HuH-7.5 (cell line): Measurements from ENCODE around the gene ANKRD55.
"Not testable (repeated sequence)": the region's sequence is repeated elsewhere in the genome, so short reads cannot be mapped to it uniquely, and the experiment has no call there.

Experiments
- DNase-seq: peaks from one replicate; pipeline ENCODE4 v3.0.0; 2011; ENCODE audit warnings: low spot score

ANKRD55 gene

DNA sequence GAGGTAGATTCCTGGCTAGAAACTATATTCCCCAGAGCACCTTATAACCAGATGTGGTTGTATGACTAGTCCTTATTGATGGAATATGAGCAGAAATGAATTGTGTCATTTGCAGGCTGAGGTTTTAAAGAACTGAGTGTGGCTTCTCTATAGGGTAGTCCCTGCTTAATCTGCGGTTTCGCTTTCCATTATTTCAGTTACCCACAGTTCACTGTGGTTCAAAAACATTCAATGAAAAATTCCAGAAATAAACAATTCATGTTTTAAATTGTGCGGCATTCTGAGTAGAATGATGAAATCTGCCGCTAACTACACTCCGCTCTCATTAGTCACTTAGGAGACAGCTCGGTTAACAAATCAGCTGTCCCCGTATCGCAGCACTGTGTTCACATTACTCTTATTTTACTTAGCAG, 65.1 kb downstream of the ANKRD55 start:
- no peak for DNase-seq

- DNase-seq, result no peak
Measured at GRCh38 chr5:56167519-56167918, 65.6 kb downstream of the ANKRD55 start.

- DNase-seq, result no peak
Measured at GRCh38 chr5:56166671-56167385, 66.3 kb downstream of the ANKRD55 start.

GRCh38 chr5:56164376-56164775, 68.8 kb downstream of the ANKRD55 start:
- no peak for DNase-seq

DNA sequence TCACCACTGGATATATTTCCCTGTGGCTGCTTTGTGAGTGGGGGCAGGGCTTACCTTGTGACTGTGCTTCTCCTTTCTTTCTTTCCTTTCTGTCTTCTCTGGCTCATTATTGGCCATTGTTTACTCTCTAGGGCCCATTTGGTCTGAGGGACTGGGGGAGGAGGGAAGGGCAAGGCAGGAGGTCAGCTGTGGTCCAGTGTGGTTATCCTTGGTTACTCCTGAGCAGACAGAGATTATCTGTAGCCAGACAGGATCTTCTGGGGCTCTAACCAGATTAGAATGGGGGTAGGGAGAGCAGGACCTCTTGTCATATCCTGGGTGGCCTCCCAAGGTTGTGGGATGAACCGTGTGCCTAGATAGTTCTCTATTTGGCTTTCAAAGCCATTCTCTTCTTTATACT, 71.2 kb downstream of the ANKRD55 start:
- DNase-seq, result no peak

DNA sequence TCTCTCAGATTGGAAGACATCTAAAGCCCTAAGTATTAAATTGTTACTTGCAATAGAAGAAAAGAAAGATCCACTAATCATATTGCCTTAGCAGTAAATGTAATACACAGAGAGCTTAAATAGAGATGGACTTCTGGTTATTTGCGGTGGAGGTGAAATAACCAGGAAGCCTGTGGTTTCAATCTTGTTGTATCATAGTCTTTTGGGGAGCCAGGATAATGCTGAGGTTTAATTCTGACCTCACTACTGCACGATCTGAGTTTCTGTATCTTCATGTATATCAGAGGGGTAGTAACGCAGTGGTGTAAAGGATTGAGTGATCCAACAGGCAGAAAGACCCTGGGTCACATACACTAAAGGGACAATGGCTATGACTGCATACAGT, 71.7 kb downstream of the ANKRD55 start:
- no peak for DNase-seq

GRCh38 chr5:56160723-56161438, 72.2 kb downstream of the ANKRD55 start:
- no peak for DNase-seq

DNA sequence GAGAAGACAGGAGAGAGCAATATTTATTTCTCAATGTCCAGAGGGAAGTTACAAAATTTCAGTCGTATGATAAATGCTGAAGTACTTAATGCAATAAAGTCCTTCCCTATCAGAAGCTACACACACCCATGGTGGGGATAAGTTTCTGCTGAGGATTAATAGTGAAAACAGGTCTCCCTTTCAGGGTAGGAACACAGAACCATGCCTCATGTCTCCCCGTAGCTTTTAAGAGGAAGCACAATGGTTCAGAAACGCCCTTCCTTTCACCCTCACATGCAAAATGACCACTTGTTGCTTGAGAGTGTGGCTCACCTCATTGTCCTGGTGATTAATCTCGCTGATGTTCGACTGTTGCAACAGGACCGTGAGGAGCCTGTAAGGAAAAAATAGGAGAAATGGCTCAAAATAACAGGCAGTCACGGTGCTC, 73.6 kb downstream of the ANKRD55 start:
- DNase-seq, result no peak

GRCh38 chr5:56158331-56158960, 74.7 kb downstream of the ANKRD55 start:
- DNase-seq, result no peak

- DNase-seq, result not testable (repeated sequence)
Measured at GRCh38 chr5:56157191-56157621, 75.9 kb downstream of the ANKRD55 start.

DNA sequence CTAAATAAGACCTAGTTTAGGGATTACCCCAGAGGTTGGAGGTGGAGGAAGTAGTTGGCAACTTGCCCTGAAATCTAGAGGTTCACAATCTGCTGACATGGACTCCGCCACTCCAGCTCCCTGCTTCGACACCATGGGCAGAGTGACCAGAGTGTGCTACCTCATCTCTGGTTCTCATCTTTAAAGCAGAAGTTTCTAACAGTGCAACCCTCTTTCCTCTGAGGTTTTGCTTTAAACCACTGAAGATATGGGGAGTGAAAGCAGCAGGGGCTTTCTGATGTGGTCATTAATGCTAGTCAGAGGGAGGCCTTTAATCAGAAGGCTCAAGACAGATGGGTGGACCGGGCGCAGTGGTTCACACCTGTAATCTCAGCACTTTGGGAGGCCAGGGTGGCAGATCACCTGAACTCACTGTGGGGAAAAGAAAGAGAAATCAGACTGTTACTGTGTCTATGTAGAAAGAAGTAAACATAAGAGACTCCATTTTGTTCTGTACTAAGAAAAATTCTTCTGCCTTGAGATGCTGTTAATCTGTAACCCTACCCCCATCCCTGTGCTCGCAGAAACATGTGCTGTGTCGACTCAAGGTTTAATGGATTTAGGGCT, 76.4 kb downstream of the ANKRD55 start:
- DNase-seq, result not testable (repeated sequence)

DNA sequence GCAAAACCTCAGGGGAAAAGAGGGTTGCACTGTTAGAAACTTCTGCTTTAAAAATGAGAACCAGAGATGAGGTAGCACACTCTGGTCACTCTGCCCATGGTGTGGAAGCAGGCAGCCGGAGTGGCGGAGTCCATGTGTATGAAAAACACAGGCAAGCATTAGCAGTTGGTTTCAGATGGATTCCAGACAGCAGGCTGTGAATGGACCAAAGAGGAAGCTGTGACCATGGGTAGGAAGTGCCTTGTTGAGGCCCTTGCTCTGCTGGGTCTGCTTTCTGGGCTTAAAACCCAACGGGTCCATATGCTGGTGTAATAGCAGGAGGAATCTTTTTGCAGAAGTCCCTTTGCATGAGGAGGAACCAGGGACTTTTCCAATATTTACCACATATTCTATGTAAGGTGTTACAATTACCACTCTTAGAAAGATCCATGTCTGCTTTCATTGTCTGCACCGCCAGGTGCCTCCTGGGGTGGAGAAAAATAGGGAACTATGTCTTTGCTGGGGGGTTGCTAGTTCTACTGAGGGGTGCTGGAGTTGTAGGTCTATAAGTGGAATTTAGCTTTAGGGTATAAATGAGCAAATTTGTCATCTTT, 77.0 kb downstream of the ANKRD55 start:
- DNase-seq, result no peak

DNA sequence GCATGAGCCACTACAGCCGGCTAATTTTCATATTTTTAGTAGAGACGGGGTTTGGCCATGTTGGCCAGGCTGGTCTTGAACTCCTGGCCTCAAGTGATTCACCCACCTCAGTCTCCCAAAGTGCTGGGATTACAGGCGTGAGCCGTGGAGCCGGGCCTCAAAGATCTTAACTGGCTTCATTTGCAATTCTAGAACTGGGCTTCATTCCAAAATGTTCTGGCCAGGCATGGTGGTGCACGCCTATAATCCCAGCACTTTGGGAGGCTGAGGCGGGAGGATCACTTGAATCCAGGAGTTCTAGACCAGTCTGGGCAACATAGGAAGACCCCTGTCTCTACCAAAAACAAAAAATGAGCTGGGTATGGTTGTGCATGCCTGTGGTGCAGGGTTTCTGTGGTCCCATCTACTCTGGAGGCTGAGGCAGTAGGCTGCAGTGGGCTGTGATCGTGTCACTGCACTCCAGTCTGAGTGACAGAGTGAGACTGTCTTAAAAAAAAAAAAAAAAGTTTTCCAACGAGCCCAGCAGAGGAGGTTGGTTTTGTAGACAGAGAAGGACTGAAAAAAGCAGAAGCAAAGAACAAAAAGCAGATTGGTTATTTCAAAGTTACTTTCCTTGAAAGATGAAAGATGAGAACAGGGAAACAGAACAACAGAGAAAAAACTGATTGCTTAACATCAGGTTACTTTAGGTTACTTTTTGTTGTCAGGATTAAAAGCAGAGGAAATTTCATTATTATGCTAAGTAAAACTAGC, 78.2 kb downstream of the ANKRD55 start:
- DNase-seq, result no peak

GRCh38 chr5:56152437-56152836, 80.7 kb downstream of the ANKRD55 start:
- DNase-seq, result no peak

DNA sequence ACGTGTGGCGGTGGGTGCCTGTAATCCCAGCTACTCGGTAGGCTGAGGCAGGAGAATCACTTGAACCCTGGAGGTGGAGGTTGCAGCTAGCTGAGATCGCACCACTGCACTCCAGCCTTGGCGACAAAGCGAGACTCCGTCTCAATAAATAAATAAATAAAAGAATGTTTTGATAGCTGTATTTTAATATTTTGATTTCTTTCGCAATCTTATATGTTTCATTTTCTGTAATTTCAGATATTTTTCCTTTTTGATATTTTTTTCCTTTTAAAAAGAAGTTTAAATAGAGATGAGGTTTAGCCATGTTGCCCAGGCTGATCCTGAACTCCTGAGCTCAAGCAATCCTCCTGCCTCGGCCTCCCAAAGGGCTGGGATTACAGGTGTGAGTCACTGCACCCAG, 82.4 kb downstream of the ANKRD55 start:
- not testable (repeated sequence) for DNase-seq

GRCh38 chr5:56148453-56148971, 84.6 kb downstream of the ANKRD55 start:
- DNase-seq, result no peak

DNA sequence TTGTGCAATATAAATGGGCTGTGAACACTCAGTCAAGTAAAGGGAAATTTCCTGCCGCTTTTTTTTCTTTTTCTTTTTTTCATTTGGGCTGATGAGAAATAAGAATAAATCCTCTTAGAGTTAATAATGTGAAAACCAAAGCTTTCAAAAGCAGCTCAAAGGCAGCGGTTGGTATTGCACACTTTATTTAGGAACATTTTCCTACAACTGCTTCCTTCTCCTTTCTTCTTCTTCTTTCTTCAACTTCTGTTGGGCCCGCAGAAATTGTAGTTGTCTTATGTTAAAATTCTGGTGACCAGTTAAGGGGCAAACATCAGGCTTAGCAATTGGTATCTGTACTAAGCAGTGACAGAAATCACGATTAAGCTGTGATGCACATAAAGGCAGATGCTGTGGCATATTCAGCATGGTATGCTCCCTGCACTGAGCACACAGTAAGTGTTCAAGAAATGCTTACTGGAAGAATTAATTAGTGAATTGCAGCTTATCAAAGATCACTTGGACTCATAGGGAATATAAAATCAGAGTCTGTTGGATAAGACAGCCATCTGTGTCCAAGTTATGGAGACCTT, 85.4 kb downstream of the ANKRD55 start:
- no peak for DNase-seq

DNA sequence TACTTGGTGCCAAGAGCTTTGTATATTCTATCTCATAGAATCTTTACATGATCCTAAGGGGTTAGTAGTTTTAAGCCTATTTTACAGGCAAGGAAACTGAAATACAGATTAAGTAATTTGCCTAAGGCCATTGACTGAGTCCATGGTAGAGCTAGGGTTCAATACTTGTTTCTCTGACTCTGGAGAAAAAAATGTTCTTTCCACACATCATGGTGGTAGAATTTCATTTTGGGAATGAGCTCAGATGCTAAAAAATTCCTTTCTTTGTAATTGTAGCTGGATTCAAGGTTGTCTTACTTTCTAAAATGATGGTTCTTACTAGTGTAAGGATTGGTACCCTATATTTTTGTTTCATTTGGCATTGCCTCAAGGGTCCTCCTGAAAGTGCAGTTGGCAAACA, 86.0 kb downstream of the ANKRD55 start:
- DNase-seq, result no peak

GRCh38 chr5:56146674-56147073, 86.5 kb downstream of the ANKRD55 start:
- DNase-seq, result no peak

GRCh38 chr5:56145511-56145910, 87.6 kb downstream of the ANKRD55 start:
- no peak for DNase-seq

DNA sequence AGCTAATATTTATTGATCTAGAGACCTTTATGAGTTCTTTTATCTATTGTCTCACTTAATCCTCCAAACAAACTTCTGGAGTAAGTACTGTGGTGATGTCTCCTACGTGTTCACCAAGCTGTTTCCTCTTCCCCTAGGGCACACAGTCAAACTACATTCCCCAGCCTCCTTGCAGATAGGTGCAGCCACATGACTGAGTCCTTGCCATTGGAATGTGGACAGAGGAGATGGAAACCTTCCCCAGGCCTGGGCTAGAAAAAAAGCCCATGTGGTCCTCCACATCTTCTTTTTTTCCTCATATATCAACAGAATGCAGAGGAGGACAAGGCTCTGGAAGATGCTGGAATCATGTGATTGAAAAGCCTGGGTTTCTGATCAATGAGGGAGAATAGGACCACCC, 88.0 kb downstream of the ANKRD55 start:
- no peak for DNase-seq
